ENCODE measurements around the gene TRPM4.
A peak's percentile ranks its signal among the peaks of the same experiment; 100 is the strongest.
"Not testable (repeated sequence)": the region's sequence is repeated elsewhere in the genome, so short reads cannot be mapped to it uniquely, and the experiment has no call there.

Gene TRPM4

DNA sequence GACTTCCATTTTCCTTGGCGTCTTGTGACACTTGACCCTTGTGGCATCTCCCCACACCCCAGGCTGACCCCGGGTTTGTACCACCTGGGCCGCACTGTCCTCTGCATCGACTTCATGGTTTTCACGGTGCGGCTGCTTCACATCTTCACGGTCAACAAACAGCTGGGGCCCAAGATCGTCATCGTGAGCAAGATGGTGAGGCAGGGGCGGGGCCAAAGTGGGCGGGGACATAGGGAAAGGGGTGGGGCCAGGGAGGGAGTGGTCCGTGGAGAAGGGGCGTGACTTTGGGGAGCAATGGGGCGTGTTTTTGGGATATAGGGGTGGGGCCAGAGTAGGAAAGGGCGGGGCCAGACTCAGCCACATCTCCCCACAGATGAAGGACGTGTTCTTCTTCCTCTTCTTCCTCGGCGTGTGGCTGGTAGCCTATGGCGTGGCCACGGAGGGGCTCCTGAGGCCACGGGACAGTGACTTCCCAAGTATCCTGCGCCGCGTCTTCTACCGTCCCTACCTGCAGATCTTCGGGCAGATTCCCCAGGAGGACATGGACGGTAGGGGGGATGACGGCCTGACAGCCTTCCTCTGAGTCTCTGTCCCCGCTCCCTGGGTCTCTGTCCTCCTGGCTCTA lies 42.8 kb downstream of the TRPM4 start:
- DNase-seq (ENCODE audit: low read depth) = no peak
- TF ChIP-seq, protein P1, sequence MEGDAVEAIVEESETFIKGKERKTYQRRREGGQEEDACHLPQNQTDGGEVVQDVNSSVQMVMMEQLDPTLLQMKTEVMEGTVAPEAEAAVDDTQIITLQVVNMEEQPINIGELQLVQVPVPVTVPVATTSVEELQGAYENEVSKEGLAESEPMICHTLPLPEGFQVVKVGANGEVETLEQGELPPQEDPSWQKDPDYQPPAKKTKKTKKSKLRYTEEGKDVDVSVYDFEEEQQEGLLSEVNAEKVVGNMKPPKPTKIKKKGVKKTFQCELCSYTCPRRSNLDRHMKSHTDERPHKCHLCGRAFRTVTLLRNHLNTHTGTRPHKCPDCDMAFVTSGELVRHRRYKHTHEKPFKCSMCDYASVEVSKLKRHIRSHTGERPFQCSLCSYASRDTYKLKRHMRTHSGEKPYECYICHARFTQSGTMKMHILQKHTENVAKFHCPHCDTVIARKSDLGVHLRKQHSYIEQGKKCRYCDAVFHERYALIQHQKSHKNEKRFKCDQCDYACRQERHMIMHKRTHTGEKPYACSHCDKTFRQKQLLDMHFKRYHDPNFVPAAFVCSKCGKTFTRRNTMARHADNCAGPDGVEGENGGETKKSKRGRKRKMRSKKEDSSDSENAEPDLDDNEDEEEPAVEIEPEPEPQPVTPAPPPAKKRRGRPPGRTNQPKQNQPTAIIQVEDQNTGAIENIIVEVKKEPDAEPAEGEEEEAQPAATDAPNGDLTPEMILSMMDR (conservative IDR thresholded peaks at IDR 0.05; ENCODE audit: low read depth, low read length) = no peak
- H3K4me3 ChIP-seq (ENCODE audit: low read length) = no peak overlapping the region

DNA sequence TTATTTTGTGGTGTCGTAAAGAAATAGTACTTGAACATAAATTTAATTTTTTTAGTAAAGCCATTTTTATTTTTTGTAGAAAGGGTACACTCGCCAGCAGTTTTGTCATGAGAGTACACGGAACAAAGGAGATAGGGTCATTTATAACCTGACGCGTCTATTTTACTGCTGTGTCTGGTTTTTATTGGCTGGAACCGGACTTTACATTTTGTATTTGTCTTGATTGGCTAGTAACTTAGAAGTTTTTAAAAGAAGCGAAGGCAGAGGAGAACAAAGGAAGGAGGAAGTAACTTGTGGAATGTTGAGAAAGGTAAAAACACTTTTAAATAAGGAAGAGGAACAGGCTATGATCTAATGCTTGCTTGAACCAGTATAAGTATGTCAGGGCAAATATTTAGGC lies 43.5 kb downstream of the TRPM4 start:
- H3K4me3 ChIP-seq (ENCODE audit: low read length) = no peak overlapping the region
- DNase-seq (ENCODE audit: low read depth) = no peak
- TF ChIP-seq, protein P1 (conservative IDR thresholded peaks at IDR 0.05; ENCODE audit: low read depth, low read length) = no peak

DNA sequence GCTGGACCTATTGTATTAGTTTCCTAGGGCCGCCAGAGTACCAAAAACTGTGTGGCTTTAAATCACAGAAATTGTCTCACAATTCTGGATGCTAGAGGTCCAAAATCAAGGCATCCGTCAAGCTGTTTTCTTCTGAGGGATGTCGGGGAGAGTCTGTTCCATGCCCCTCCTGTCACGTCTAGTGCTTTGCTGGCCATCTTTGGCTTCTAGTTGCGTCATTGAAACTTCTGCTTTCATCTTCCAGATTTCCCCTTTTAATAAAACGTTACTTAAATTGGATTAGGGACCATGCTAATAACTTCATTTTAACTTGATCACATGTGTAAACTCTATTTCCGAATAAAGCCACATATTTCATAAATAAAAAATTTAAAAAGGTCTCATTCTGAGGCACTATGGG lies 47.5 kb downstream of the TRPM4 start:
- TF ChIP-seq, protein P1 (conservative IDR thresholded peaks at IDR 0.05; ENCODE audit: low read depth, low read length) = no peak
- no peak for DNase-seq (ENCODE audit: low read depth)
- no peak overlapping the region for H3K4me3 ChIP-seq (ENCODE audit: low read length)

DNA sequence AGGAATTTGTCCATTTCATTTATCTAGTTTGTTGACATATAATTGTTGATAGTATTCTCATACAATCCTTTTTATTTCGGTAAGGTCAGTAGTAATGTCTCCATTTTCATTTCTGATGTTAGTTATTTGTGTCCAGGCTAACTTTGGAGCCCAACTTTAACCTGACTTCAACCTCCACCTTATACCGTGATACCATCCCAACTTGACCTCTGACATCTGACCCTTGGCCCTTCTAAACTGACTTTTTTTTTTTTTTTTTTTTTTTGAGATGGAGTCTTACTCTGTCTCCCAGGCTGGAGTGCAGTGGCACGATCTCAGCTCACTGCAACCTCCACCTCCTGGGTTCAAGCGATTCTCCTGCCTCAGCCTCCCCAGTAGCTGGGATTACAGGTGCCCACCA lies 51.9 kb downstream of the TRPM4 start:
- DNase-seq (ENCODE audit: low read depth); H3K4me3 ChIP-seq (ENCODE audit: low read length): not testable (repeated sequence)

DNA sequence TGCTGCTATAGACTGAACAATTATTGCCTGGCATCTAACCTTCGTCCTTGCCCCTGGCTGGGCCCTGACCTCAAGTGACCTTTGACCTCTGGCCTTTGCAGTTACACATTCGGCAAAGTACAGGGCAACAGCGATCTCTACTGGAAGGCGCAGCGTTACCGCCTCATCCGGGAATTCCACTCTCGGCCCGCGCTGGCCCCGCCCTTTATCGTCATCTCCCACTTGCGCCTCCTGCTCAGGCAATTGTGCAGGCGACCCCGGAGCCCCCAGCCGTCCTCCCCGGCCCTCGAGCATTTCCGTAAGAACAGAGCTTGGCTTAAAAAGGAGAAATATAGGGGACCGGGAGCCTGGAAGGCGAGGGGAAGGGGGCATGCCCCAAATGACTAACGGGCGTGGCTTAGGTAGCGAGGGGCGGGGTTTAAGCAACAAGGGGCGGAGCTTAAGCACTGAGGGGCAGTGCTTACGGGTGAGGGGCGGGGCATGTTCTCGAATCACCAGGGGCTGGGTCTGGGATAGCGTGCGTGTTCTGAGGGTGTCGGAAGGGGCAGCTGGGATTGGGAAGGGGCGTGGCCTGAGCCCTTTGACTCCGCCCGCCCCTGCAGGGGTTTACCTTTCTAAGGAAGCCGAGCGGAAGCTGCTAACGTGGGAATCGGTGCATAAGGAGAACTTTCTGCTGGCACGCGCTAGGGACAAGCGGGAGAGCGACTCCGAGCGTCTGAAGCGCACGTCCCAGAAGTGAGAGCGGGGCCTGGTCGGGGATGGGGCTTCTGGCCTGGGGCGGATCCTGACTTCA lies 52.7 kb downstream of the TRPM4 start:
- TF ChIP-seq, protein P1 (conservative IDR thresholded peaks at IDR 0.05; ENCODE audit: low read depth, low read length) = peak; percentile 38
- H3K4me3 ChIP-seq (ENCODE audit: low read length) = peak overlapping the region; percentile 34
- no peak for DNase-seq (ENCODE audit: low read depth)

DNA sequence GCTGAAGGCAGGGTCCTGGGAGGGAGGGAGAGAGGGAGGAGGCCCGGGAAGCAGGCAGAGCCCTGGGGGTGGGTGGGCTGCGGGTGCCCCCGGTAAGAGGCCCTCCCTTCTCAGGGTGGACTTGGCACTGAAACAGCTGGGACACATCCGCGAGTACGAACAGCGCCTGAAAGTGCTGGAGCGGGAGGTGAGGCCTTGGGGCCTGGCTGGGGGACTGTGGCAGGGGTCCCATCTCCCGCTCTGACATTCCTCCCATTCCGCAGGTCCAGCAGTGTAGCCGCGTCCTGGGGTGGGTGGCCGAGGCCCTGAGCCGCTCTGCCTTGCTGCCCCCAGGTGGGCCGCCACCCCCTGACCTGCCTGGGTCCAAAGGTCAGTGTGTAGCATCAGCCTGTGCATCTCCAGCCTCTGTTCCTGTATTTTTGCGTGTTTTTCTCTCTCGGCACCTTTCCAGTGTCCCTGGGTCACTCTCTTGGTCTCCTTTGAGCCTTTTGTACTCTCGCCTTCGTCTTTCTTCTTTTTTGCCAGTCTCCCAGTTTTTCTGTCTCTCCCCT lies 53.4 kb downstream of the TRPM4 start:
- H3K4me3 ChIP-seq (ENCODE audit: low read length) = peak overlapping the region; percentile 34
- DNase-seq (ENCODE audit: low read depth) = no peak
- TF ChIP-seq, protein P1 (conservative IDR thresholded peaks at IDR 0.05; ENCODE audit: low read depth, low read length) = no peak

DNA sequence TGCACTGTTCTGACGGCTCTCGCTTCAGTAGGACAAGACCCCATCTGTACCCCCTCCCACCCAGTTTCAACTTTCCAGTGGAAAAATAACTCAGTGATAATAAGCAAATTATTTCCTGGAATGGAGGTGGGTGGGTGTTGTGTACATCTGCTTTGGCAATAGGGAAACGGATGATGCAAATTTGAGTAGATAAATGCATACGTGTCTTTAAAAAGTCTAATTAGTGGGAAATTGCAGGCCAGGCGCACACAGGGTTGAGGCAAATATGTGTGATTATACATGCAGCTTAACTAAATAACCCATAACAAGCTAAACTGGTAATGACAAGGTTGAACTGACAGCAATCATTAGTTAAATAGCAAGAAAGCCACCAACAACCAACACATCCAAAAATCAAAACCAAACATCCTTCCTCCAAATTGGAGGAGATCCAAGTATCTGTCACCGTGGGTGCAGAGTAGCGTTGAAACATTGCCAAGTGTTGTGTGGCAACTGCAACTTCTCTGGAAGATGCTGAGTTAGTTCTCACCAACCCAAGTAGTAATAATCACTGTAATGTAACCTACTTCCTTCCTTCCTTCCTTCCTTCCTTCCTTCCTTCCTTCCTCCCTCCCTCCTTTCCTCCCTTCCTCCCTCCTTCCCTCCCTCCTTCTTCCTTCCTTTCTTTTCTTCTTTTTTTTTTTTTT lies 54.6 kb downstream of the TRPM4 start:
- DNase-seq (ENCODE audit: low read depth) = no peak
- H3K4me3 ChIP-seq (ENCODE audit: low read length) = no peak overlapping the region
- TF ChIP-seq, protein P1 (conservative IDR thresholded peaks at IDR 0.05; ENCODE audit: low read depth, low read length) = no peak
